ENCODE data around the gene VWA5A.
"Not testable (repeated sequence)": the region's sequence is repeated elsewhere in the genome, so short reads cannot be mapped to it uniquely, and the experiment has no call there.

Gene VWA5A

DNA sequence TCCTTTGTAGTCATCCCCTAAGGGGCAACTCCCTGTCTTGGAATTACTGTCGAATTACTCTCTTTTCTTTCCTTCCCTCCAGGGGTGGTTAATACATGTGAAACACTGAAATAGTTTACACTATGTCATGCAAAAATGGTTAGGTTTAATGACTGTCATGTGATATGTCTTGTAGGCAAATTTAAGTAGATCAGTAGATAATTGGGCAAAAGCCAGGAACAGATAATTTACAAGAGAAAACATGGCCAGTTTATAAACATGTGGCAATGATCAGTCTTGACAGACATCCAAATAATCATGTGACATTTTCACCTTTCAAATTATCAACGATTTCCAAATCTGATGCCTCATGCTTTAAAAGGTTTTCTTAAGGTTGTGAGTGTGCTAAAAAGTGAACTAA, 3.9 kb downstream of the VWA5A start:
- peaks cover 31% of the 10 kb centered on the region for H3K4me1 Mint-ChIP-seq
- no peak for TF ChIP-seq CTCF (IDR thresholded peaks at IDR 0.05; ENCODE audit: unreplicated experiment in 3 of 3)
- H3K27ac Mint-ChIP-seq: no peak overlapping the region
- no peaks in the 10 kb centered on the region for H3K9me3 Mint-ChIP-seq
- peaks cover 52% of the 10 kb centered on the region for H3K36me3 Mint-ChIP-seq (ENCODE audit: low read depth)
- no peak overlapping the region for H3K4me3 Mint-ChIP-seq
- no peaks in the 10 kb centered on the region for H3K27me3 Mint-ChIP-seq (ENCODE audit: low read depth)

GRCh38 chr11:124120891-124121290, 5.6 kb downstream of the VWA5A start:
- TF ChIP-seq CTCF (IDR thresholded peaks at IDR 0.05; ENCODE audit: unreplicated experiment in 3 of 3): no peak
- no peaks in the 10 kb centered on the region for H3K27me3 Mint-ChIP-seq (ENCODE audit: low read depth)
- H3K9me3 Mint-ChIP-seq: no peaks in the 10 kb centered on the region
- no peak overlapping the region for H3K27ac Mint-ChIP-seq
- peaks cover 69% of the 10 kb centered on the region for H3K36me3 Mint-ChIP-seq (ENCODE audit: low read depth)
- H3K4me1 Mint-ChIP-seq: peaks cover 25% of the 10 kb centered on the region
- no peak overlapping the region for H3K4me3 Mint-ChIP-seq

- H3K4me1 Mint-ChIP-seq: peaks cover 18% of the 10 kb centered on the region
- H3K9me3 Mint-ChIP-seq: peaks cover 4% of the 10 kb centered on the region
- H3K36me3 Mint-ChIP-seq (ENCODE audit: low read depth): peaks cover 74% of the 10 kb centered on the region
- H3K4me3 Mint-ChIP-seq: peak overlapping the region in 1 of 3 experiments; percentile 27
- no peak for TF ChIP-seq CTCF (IDR thresholded peaks at IDR 0.05; ENCODE audit: unreplicated experiment in 3 of 3)
- no peak overlapping the region for H3K27ac Mint-ChIP-seq
- H3K27me3 Mint-ChIP-seq (ENCODE audit: low read depth): no peaks in the 10 kb centered on the region
Measured at GRCh38 chr11:124122123-124122522, 6.9 kb downstream of the VWA5A start.

DNA sequence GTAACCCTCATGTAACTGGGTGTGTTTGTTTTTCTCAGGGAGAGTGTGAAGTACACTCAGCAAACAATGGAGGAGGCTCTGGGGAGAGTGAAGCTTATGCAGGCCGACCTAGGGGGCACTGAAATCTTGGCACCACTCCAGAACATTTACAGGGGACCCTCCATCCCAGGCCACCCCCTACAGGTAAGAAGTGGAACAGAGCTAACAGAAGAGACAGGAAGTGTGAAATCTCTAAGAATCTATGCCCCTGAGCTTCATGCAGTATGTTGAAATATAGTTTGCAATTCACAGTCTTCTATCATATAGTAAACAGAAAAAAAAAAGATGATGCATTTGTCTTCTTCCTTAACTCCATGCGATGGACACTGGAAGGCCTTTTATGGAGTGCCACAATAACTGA, 8.4 kb downstream of the VWA5A start:
- Mint-ChIP-seq H3K27me3 (ENCODE audit: low read depth) (no peaks in the 10 kb centered on the region), H3K27ac (no peak overlapping the region), H3K9me3 (peaks cover 14% of the 10 kb centered on the region), H3K4me3 (no peak overlapping the region), H3K36me3 (ENCODE audit: low read depth) (peaks cover 62% of the 10 kb centered on the region), H3K4me1 (peaks cover 12% of the 10 kb centered on the region)
- TF ChIP-seq CTCF (IDR thresholded peaks at IDR 0.05; ENCODE audit: unreplicated experiment in 3 of 3): no peak

- not testable (repeated sequence) for H3K27ac Mint-ChIP-seq; H3K27me3 Mint-ChIP-seq (ENCODE audit: low read depth); H3K4me1 Mint-ChIP-seq; H3K4me3 Mint-ChIP-seq
- Mint-ChIP-seq H3K9me3 (peaks cover 33% of the 10 kb centered on the region), H3K36me3 (ENCODE audit: low read depth) (peaks cover 39% of the 10 kb centered on the region)
Measured at GRCh38 chr11:124127134-124127533, 11.9 kb downstream of the VWA5A start.

GRCh38 chr11:124143034-124143433, 27.8 kb downstream of the VWA5A start:
- Mint-ChIP-seq H3K4me1 (no peaks in the 10 kb centered on the region), H3K27ac (no peak overlapping the region), H3K9me3 (peaks cover 16% of the 10 kb centered on the region), H3K4me3 (no peak overlapping the region), H3K36me3 (ENCODE audit: low read depth) (peaks cover 45% of the 10 kb centered on the region), H3K27me3 (ENCODE audit: low read depth) (no peaks in the 10 kb centered on the region)
- no peak for TF ChIP-seq CTCF (IDR thresholded peaks at IDR 0.05; ENCODE audit: unreplicated experiment in 3 of 3)

All from nephron (organoid).